ENCODE results near the gene PPM1N.

DNA sequence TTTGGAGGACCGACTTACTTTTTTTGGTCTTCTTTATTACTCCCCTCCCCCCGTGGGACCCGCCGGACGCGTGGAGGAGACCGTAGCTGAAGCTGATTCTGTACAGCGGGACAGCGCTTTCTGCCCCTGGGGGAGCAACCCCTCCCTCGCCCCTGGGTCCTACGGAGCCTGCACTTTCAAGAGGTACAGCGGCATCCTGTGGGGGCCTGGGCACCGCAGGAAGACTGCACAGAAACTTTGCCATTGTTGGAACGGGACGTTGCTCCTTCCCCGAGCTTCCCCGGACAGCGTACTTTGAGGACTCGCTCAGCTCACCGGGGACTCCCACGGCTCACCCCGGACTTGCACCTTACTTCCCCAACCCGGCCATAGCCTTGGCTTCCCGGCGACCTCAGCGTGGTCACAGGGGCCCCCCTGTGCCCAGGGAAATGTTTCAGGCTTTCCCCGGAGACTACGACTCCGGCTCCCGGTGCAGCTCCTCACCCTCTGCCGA, 30.0 kb upstream of the PPM1N start:
- TF ChIP-seq CTCF (IDR thresholded peaks at IDR 0.05) (no peak), EP300 (IDR thresholded peaks at IDR 0.05) (no peak), POLR2A (IDR thresholded peaks at IDR 0.05) (no peak)

All from stomach (tissue), 4 donors.